KBM-7 (cell line): ENCODE measurements around the gene IL1RAP.

Experiments used
- DNase-seq: peaks from one replicate; pipeline ENCODE4 v3.0.0-alpha.2; 2015
- in situ Hi-C: fragments of 300-500 bp; cut with MboI; formaldehyde crosslinking; loops from 2 replicates; pipeline ENCODE4 v1.14.3; 2020; ENCODE audit warnings: low sequenced_read_pairs, low pct_unique_long_range_greater_than_20kb, mixed read lengths

The IL1RAP gene

GRCh38 chr3:190534986-190535385, 21.1 kb downstream of the IL1RAP start:
- no peak for DNase-seq
- in situ Hi-C loops, result no loop called here

DNA sequence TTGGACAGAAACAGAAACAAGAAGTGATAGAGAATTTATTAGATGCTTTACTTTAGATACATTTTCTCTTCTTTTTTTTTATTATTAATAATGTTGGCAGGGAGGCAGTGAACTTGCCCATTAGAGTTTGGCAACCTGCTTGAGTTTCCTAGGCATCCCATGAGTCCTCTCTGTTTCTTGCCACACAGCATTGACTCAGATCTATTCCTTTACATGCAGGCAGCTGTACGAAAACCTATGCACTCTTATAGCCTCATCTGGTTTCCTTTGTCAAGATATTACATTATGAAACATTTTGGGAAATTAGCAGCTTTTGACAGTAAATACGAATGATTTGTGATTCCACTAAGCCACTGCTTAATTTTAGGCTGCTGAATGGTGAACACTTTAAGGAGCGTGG, 23.3 kb downstream of the IL1RAP start:
- no peak for DNase-seq
- in situ Hi-C loops, result no loop called here

- in situ Hi-C loops, result no loop called here
- no peak for DNase-seq
These were observed 24.4 kb downstream of the IL1RAP start for GRCh38 chr3:190538288-190538687.

- in situ Hi-C loops, result no loop called here
- no peak for DNase-seq
These were observed 25.6 kb downstream of the IL1RAP start for GRCh38 chr3:190539526-190539925.

DNA sequence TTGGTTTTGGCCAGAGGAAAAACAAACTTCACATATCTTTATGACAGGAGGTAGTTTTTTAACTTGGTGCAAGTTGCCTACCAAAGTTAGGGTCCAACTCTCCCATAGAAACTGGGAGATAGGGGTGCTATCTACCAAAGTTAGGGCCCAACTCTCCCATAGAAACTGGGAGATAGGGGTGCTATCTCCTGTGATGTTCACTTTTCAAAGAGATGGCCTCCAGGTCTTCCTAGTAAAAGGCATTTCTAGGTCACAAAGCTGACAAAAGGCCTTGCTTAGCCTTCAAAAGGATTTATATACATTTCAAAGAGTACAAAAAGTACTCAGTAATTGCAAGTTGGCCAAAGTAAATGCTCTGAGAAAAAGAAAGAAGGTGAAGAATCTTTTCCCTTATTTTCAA, 27.1 kb downstream of the IL1RAP start:
- DNase-seq, result no peak
- in situ Hi-C loops, result no loop called here

DNA sequence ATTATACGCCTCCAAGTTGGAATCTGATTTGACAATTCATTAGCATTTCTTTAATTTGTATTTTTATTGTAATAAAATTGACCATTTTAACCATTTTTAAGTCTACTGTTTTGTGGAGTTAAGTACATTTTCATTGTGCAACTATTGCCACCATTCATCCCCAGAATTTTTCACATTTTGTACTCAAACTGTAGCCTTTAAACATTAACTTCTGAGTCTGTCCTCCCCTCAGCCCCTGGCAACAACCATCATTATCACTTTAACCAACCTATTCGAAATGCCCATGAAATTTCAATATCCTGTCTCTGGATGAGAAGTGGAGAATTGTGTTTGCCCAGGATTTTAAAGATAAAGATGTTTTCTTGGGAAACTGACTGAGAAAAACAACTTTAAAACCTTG, 27.7 kb downstream of the IL1RAP start:
- in situ Hi-C loops, result no loop called here
- no peak for DNase-seq

DNA sequence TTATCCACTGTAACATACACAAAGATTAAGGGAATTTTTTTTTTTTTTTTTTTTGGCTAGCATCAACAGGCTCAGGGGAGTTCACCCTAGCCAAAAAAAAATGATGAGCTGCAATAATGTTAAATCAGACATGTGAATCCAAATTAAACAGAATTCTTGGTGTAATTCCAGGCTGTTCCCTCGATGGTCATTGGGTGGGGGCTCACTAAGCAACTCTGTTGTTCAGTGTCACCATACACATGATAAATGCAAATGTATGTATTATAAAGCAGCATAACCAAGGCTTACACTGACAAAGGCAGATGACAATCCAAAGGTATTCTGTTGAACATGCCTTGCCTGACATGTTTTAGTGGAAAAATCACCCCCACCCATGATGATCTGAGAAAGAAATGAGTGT, 29.0 kb downstream of the IL1RAP start:
- in situ Hi-C loops, result no loop called here
- DNase-seq, result no peak

DNA sequence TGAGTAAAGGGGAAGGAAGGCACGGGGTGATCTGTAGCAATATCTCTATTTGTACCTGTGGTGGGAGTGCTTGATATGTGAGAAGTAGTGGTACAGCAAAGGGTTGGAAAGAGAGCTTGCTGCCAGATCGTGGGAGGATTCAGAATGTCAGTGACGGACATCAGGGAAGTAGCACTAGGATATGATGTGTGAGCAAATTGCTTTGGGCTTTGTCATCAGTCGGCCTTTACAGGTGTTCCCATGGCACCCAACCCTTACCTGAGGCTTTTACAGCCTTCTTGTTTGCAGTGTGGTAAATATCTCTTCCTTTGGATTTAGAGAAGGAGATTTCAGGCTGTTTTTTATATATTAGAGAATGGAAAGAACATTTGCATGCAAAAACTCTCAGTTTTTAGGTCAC, 29.8 kb downstream of the IL1RAP start:
- peak; percentile 12 for DNase-seq
- in situ Hi-C loops, result no loop called here

DNA sequence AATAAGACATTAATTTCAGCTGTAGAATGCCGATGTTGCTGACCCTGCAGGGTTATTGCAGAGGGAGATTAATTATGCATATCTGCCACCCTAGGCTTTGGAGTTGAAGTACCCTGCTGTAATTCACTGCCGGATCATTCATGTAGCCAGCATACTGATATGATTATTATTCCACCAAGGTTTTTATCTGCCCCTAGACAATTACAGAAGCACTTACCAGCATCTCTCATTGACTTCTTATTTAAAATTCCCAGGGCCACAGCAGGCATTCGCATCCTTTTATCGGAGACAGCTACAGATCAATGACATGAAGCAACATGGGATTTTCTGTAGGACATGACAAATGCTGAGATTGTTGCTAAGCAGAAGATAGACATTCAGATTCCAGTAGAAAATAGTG, 31.3 kb downstream of the IL1RAP start:
- in situ Hi-C loops, result no loop called here
- no peak for DNase-seq

DNA sequence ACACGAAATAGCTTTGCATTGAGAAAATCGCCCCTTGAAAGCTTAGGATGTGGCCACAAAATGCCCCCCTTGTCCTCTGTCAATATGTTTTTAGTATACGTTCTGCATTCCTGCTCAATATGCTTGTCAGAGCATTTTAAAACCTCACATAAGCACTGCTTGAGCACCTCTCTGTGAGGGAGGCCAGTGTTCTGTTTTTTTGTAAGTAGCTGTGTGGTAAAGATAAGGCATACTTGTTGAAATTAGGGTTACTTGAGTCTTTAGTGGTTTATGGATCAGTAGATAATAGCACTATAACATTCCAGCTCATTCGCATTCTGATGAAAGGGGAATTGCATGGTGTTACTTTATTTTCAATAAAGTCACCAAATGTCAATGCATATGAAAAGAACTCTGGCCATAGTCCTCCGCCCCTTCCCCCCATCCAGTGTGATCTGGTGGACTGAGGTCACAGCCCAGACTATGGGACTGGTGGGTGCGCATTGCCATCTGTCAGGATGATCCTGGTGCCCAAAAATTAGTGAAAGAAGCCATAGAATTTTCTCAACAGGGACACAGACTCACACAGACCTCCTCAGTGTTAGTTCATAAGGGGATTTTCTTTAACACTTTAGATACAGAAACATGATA, 33.1 kb downstream of the IL1RAP start:
- in situ Hi-C loops, result no loop called here

GRCh38 chr3:190548031-190548656, 34.3 kb downstream of the IL1RAP start:
- no peak for DNase-seq
- in situ Hi-C loops, result no loop called here

More for the DNA sequence above, 33.1 kb downstream of the IL1RAP start:
- DNase-seq, result peak; percentile 32

DNA sequence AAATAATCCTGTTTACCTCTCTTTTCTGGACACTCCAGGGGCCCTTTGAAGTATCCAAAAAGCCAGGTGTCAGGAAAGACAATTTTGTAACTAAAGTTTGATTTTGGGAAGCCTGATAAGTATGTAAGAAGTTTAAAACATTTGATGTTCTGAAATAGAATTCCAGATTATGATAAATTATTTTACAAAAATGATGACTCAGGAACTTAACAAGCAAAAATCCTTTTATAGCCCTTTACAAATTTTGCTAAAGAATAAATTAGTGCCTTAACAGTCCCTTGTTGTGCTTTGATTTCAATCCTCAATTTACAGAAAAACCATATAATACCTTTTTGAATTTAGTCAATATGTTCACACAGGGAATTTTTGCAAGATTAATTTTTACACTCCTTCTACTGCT, 38.1 kb downstream of the IL1RAP start:
- DNase-seq, result no peak
- in situ Hi-C loops, result no loop called here

DNA sequence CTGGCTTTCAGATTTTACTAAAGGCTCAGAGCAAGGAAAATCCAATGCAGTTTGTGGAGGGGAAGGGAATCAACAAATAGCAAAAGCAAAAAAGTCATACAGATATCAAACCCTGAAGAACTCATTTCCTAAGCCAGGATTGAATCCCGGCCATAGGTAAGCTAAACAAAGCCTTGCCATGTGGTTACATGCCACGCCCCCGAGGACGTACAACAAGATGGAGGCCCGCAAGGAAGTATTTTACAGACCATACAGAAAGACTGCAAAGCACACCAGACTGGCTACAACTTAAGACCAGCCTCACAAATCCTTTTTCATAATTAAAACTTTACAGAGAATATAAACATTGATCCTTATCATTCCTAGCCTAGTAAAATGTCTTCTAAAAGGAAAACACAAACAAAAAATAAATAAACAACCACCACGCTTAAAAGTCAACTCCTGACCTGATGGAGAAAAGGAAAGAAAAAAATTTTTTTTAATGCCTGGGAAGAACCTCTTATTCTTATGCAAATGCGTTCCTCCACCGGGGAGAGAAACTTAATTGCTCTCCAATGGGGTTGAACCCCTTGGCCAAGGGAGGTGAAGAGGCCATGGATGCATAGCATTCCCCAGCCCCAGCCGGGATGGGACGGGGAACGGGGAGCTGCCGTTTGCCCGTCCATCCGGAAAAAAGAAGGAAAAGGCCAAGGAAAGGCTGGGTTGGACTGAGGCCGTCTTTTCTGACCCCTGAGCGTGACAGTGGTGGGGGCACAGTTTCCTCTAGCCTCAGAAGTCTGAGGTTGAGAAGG, 39.3 kb downstream of the IL1RAP start:
- no peak for DNase-seq
- in situ Hi-C loops, result no loop called here

- in situ Hi-C loops, result no loop called here
- DNase-seq, result no peak
These were observed 40.3 kb downstream of the IL1RAP start for GRCh38 chr3:190554197-190554596.

- in situ Hi-C loops, result no loop called here
- no peak for DNase-seq
These were observed 42.5 kb downstream of the IL1RAP start for GRCh38 chr3:190556351-190556750.

- in situ Hi-C loops, result no loop called here
- no peak for DNase-seq
These were observed 43.4 kb downstream of the IL1RAP start for GRCh38 chr3:190557296-190557695.

GRCh38 chr3:190558316-190558715, 44.4 kb downstream of the IL1RAP start:
- no peak for DNase-seq

DNA sequence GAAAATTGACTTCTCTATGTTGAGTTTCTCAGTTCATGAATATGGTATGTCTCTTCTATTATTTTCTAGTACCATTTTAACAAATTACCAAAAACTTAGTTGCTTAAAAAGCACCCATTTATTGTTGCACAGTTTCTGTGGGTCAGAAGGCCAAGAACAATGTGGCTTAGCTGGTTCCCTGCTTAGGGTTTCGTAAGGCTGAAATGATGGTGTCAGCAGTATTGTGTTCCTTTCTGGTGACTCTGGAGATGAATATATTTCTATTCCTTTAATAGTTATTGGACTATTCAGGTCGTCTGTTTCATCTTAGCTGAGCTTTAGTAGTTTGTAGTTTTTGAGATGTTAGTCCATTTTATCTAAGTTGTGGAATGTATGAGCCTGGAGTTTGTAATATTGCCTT, 44.9 kb downstream of the IL1RAP start:
- in situ Hi-C loops, result no loop called here
- DNase-seq, result no peak

More at GRCh38 chr3:190558316-190558715, 44.4 kb downstream of the IL1RAP start:
- in situ Hi-C loops, result no loop called here

DNA sequence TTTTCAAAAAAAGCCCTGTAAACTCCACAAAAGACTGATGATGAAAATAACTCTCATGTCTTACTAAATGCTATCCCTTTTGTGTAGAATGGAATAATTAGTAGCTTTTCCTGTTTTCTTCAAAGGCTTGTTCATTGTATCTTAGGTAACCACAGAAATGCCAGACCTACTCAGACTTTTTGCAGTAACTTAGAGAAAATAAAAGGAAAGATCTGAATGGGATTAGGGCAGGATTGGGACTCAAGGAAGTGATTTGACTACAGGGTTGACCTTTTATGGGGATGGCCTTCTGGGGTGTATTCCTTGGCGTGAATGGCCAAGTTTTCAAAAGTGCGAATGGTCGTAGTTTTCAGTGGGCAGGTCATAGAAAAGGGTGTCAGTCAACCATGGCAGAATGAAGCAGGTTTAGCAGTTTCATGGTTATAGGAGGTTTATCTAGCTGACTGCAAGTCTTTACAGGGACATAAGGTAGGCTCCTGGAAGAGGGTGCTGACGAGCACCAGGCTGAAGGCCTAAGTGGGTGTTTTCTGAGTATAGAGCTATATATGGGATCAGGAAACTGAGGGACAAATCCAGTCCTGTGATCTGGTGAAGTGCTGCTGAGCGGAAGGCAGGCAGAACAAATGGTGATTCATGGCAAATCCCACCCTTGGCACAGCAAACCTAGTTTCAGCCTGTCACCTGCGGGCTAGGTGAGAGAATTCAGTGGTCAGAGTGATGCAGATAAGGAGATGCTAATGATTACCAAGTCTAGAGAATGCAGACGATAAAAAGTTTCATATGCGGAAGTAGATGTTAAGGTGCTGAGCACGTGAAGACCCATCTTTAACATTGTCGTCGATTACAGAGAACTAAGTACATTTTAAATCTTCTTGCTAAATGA, 46.4 kb downstream of the IL1RAP start:
- DNase-seq, result no peak
- in situ Hi-C loops, result no loop called here
